DOHH2 (cell line): ENCODE measurements around the gene PDE4B.

Source experiments
- H3F3A ChIP-seq: fragments of 200-600 bp; sonication (generic), shearing (Covaris generic); 2 replicates; pipeline ENCODE4 v1.6.0; 2016; ENCODE audit warnings: antibody characterized with exemption, mild to moderate bottlenecking; ENCODE audit not compliant: control insufficient read depth, insufficient read depth
- H3K27ac ChIP-seq: fragments of 200-600 bp; sonication (generic); 2 replicates; pipeline ENCODE4 v1.5.1; 2014; ENCODE audit warnings: low read depth, mild to moderate bottlenecking, low read length, moderate library complexity
- H3K27me3 ChIP-seq: fragments of 200-600 bp; sonication (generic); 2 replicates; pipeline ENCODE4 v1.6.1; 2014; ENCODE audit warnings: mild to moderate bottlenecking, low read length, mixed read lengths; ENCODE audit not compliant: control insufficient read depth
- H3K36me3 ChIP-seq: fragments of 200-600 bp; sonication (generic); 2 replicates; pipeline ENCODE4 v1.6.1; 2014; ENCODE audit warnings: mild to moderate bottlenecking, low read length, moderate library complexity, mixed read lengths; ENCODE audit not compliant: control insufficient read depth
- H3K4me1 ChIP-seq: fragments of 200-600 bp; sonication (generic); 2 replicates; pipeline ENCODE4 v1.6.1; 2014; ENCODE audit warnings: mild to moderate bottlenecking, low read length, mixed read lengths; ENCODE audit not compliant: control insufficient read depth
- H3K4me2 ChIP-seq: fragments of 200-600 bp; sonication (generic); 2 replicates; pipeline ENCODE4 v1.6.0; 2014; ENCODE audit warnings: mild to moderate bottlenecking, low read length, moderate library complexity
- H3K4me3 ChIP-seq: fragments of 200-600 bp; sonication (generic); 2 replicates; pipeline ENCODE4 v1.5.1; 2014; ENCODE audit warnings: mild to moderate bottlenecking, low read length, mixed read lengths
- H3K79me2 ChIP-seq: fragments of 200-600 bp; sonication (generic); 2 replicates; pipeline ENCODE4 v1.6.1; 2014; ENCODE audit warnings: mild to moderate bottlenecking, low read length, mixed read lengths; ENCODE audit not compliant: control insufficient read depth
- H3K9me2 ChIP-seq: fragments of 200-600 bp; sonication (generic); replicated peaks from 2 replicates; pipeline ENCODE4 v1.6.1; 2014; ENCODE audit warnings: mild to moderate bottlenecking, low read length, mixed read lengths; ENCODE audit not compliant: control insufficient read depth
- H3K9me3 ChIP-seq: fragments of 200-600 bp; sonication (generic); 2 replicates; pipeline ENCODE4 v1.6.1; 2014; ENCODE audit warnings: antibody characterized with exemption, low read length, mixed read lengths; ENCODE audit not compliant: control insufficient read depth, insufficient read depth
- H4K20me1 ChIP-seq: fragments of 200-600 bp; sonication (generic); 2 replicates; pipeline ENCODE4 v1.6.0; 2014; ENCODE audit warnings: low read depth, mild to moderate bottlenecking, antibody characterized with exemption, low read length, moderate library complexity; ENCODE audit not compliant: control insufficient read depth, insufficient read depth
- EZH2phosphoT487 ChIP-seq: fragments of 200-600 bp; sonication (generic); IDR thresholded peaks from 2 replicates; pipeline ENCODE4 v1.6.1; 2017; ENCODE audit warnings: borderline replicate concordance, mild to moderate bottlenecking, antibody characterized with exemption, low read length, moderate library complexity, mixed read lengths
- TF ChIP-seq, protein P1 (sequence below): fragments of 200-600 bp; sonication (generic); IDR thresholded peaks from one replicate; pipeline ENCODE4 v1.5.1; 2014; ENCODE audit warnings: antibody characterized with exemption, mild to moderate bottlenecking, low read depth, low read length; ENCODE audit not compliant: poor library complexity, severe bottlenecking

Gene PDE4B

DNA sequence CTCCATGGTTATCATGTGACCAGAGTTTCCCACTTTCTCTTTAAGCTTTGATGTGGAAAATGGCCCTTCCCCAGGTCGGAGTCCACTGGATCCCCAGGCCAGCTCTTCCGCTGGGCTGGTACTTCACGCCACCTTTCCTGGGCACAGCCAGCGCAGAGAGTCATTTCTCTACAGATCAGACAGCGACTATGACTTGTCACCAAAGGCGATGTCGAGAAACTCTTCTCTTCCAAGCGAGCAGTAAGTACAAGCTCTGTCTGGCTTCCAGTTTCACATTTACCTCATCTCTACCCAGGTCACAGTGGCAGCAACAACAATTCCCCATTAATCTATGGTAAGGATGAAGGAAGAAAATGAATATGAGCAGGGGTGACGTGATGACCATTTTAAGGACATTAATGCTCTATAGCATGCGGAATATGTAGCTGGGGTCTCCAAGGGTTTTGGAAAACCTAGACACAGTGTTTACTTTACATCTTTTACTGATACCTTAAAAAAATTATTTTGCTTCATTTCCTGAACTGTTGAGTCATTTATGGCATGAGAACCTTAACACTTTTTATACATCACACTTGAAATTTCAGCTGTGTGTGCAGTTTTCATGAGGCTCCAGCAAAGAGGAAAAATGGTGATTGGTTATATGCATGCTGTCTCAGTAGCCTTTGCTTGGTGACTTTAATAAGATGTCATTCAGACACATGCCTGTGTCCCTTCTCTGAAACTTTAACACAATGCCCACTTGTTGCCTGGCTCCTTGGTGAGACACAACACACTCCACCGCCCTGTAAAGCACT lies 454.9 kb downstream of the PDE4B start:
- no peaks in the 10 kb centered on the region for H3K9me2 ChIP-seq
- no peak overlapping the region for H3K4me2 ChIP-seq
- H3K4me1 ChIP-seq: peaks cover 20% of the 10 kb centered on the region
- H3F3A ChIP-seq: no peaks in the 10 kb centered on the region
- H3K27ac ChIP-seq: no peak overlapping the region
- H3K9me3 ChIP-seq: no peaks in the 10 kb centered on the region
- H3K36me3 ChIP-seq: no peaks in the 10 kb centered on the region
- H3K4me3 ChIP-seq: no peak overlapping the region
- H4K20me1 ChIP-seq: no peaks in the 10 kb centered on the region
- H3K27me3 ChIP-seq: no peaks in the 10 kb centered on the region
- H3K79me2 ChIP-seq: no peaks in the 10 kb centered on the region
- TF ChIP-seq, protein P1, sequence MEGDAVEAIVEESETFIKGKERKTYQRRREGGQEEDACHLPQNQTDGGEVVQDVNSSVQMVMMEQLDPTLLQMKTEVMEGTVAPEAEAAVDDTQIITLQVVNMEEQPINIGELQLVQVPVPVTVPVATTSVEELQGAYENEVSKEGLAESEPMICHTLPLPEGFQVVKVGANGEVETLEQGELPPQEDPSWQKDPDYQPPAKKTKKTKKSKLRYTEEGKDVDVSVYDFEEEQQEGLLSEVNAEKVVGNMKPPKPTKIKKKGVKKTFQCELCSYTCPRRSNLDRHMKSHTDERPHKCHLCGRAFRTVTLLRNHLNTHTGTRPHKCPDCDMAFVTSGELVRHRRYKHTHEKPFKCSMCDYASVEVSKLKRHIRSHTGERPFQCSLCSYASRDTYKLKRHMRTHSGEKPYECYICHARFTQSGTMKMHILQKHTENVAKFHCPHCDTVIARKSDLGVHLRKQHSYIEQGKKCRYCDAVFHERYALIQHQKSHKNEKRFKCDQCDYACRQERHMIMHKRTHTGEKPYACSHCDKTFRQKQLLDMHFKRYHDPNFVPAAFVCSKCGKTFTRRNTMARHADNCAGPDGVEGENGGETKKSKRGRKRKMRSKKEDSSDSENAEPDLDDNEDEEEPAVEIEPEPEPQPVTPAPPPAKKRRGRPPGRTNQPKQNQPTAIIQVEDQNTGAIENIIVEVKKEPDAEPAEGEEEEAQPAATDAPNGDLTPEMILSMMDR: no peak
- no peak for TF ChIP-seq EZH2phosphoT487

DNA sequence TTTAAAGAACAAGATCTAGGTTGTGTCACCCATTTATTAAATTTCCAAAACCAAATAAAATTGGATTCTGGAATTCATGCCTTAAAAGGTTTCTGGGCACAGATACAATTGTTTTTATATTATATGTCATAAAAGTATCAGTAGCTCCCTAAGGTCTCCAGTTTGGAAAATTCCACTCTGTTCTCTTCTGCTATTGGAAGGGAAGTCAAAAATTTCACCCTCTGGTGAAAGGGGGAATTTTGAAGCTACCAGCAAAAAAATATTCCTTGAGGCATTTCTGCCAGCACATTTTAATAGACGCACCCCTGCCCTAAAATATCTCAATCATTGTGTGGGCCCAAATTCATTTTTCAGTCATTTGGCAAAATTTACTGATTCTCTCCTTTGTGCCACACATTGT lies 455.6 kb downstream of the PDE4B start:
- no peaks in the 10 kb centered on the region for H3K27me3 ChIP-seq

GRCh38 chr1:66248746-66249145 lies 456.1 kb downstream of the PDE4B start:
- peaks cover 16% of the 10 kb centered on the region for H3K4me1 ChIP-seq

More for the DNA sequence above, 455.6 kb downstream of the PDE4B start:
- Histone ChIP-seq H3K9me3 (no peaks in the 10 kb centered on the region), H3K4me2 (no peak overlapping the region), H3K4me3 (no peak overlapping the region), H3K36me3 (no peaks in the 10 kb centered on the region), H3K27ac (no peak overlapping the region), H3K4me1 (peaks cover 17% of the 10 kb centered on the region), H3F3A (no peaks in the 10 kb centered on the region), H4K20me1 (no peaks in the 10 kb centered on the region), H3K79me2 (no peaks in the 10 kb centered on the region), H3K9me2 (no peaks in the 10 kb centered on the region)
- TF ChIP-seq, protein P1: no peak
- TF ChIP-seq EZH2phosphoT487: no peak

More at GRCh38 chr1:66248746-66249145, 456.1 kb downstream of the PDE4B start:
- Histone ChIP-seq H3K4me2 (no peak overlapping the region), H4K20me1 (no peaks in the 10 kb centered on the region), H3F3A (no peaks in the 10 kb centered on the region), H3K9me2 (no peaks in the 10 kb centered on the region), H3K4me3 (no peak overlapping the region), H3K36me3 (no peaks in the 10 kb centered on the region), H3K27ac (no peak overlapping the region), H3K27me3 (no peaks in the 10 kb centered on the region), H3K79me2 (no peaks in the 10 kb centered on the region), H3K9me3 (no peaks in the 10 kb centered on the region)
- no peak for TF ChIP-seq EZH2phosphoT487
- TF ChIP-seq, protein P1: no peak
